GM12801 (cell line): ENCODE results near the gene MED16.

Experiments used
- TF ChIP-seq, protein P1 (sequence below): IDR thresholded peaks from one replicate; pipeline ENCODE4 v1.5.1; 2011; ENCODE audit warnings: control low read depth; ENCODE audit not compliant: insufficient read length; ENCODE audit errors: extremely low read depth

The MED16 gene

GRCh38 chr19:887599-887998 lies 5.4 kb downstream of the MED16 start:
- TF ChIP-seq, protein P1, sequence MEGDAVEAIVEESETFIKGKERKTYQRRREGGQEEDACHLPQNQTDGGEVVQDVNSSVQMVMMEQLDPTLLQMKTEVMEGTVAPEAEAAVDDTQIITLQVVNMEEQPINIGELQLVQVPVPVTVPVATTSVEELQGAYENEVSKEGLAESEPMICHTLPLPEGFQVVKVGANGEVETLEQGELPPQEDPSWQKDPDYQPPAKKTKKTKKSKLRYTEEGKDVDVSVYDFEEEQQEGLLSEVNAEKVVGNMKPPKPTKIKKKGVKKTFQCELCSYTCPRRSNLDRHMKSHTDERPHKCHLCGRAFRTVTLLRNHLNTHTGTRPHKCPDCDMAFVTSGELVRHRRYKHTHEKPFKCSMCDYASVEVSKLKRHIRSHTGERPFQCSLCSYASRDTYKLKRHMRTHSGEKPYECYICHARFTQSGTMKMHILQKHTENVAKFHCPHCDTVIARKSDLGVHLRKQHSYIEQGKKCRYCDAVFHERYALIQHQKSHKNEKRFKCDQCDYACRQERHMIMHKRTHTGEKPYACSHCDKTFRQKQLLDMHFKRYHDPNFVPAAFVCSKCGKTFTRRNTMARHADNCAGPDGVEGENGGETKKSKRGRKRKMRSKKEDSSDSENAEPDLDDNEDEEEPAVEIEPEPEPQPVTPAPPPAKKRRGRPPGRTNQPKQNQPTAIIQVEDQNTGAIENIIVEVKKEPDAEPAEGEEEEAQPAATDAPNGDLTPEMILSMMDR, result no peak

GRCh38 chr19:887072-887471 lies 5.9 kb downstream of the MED16 start:
- TF ChIP-seq, protein P1, result no peak

- TF ChIP-seq, protein P1, result no peak
Measured at GRCh38 chr19:885536-886224, 7.3 kb downstream of the MED16 start.

- TF ChIP-seq, protein P1, result no peak
Measured at GRCh38 chr19:884420-885211, 8.4 kb downstream of the MED16 start.

- TF ChIP-seq, protein P1, result no peak
Measured at GRCh38 chr19:883661-884211, 9.3 kb downstream of the MED16 start.

DNA sequence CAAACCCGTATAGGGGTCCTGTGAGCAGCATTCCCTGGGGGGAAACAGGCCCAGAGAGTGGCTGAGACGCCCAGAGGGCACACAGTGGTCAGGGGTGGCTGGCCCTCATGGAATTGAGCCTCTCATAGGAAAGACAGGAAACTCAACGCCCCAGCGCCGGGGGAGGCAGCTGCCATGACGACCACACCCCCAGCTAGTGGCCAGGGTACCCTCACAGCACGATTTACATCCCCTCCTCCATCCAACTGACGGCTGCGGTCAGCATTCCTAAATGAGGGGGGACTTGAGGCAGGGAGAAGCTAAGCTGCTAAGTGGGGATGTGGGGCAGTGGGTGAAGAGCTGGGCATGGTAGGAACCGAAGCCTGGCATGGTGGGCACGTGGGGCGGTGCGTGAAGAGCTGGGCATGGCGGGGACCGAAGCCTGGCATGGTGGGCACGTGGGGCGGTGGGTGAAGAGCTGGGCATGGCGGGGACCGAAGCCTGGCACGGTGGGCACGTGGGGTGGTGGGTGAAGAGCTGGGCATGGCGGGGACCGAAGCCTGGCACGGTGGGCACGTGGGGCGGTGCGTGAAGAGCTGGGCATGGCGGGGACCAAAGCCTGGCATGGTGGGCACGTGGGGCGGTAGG lies 10.0 kb downstream of the MED16 start:
- TF ChIP-seq, protein P1, result no peak

GRCh38 chr19:881385-882071 lies 11.5 kb downstream of the MED16 start:
- TF ChIP-seq, protein P1, result no peak
